Colonic mucosa (tissue), 4 donors: ENCODE data around the gene LIAS. TPM values are rescaled to one million over a fixed set of nuclear protein-coding genes. Genes with fewer than 3 reads are reported as not detected.

ENCODE experiments used
- DNase-seq: peaks from one replicate; pipeline ENCODE4 v3.0.0-alpha.2; 2020
- H3K27ac ChIP-seq: fragments of 200-600 bp; one replicate; pipeline ENCODE4 v1.8.0; 2021
- H3K27me3 ChIP-seq: fragments of 200-600 bp; one replicate; pipeline ENCODE4 v1.8.0; 2021
- H3K36me3 ChIP-seq: fragments of 200-600 bp; one replicate; pipeline ENCODE4 v1.8.0; 2021
- H3K4me1 ChIP-seq: fragments of 200-600 bp; one replicate; pipeline ENCODE4 v1.8.0; 2021; ENCODE audit warnings: mild to moderate bottlenecking
- H3K4me3 ChIP-seq: fragments of 200-600 bp; one replicate; pipeline ENCODE4 v1.8.0; 2021
- H3K9ac ChIP-seq, 2 donors: one replicate each; pipeline ENCODE4 v1.7.0; 2013; ENCODE audit warnings: control low read depth in 2 of 2, low read depth in 2 of 2, low read length in 2 of 2
- H3K9me3 ChIP-seq: fragments of 200-600 bp; one replicate; pipeline ENCODE4 v1.8.0; 2021
- intact Hi-C: fragments of 100-400 bp; cut with DNase I; formaldehyde crosslinking; loops from one replicate; pipeline ENCODE4 v1.14.1; 2022
- total RNA-seq, 2 donors: library from RNA; stranded (reverse); fragmentation: NEBNext Ultra II Directional in 1 of 2; extraction: Animal tissue kit (Norgen Biotek cat#: 25700) in 1 of 2; gene quantifications; one replicate each; pipeline ENCODE4 v1.2.1, GENCODE V29; 2021
- TF ChIP-seq, protein P1 (sequence below): fragments of 200-600 bp; IDR thresholded peaks from one replicate; pipeline ENCODE4 v1.8.0; 2022; ENCODE audit warnings: antibody characterized with exemption, mild to moderate bottlenecking
- donor health status: healthy.
- donor health status: DM: no; HTN: no; CAD: no.
- donor health status: DM: no; HTN: no; CAD: no.

The LIAS gene
- total RNA-seq, 2 donors from 2014 or later: 21.1 to 28.3 TPM

DNA sequence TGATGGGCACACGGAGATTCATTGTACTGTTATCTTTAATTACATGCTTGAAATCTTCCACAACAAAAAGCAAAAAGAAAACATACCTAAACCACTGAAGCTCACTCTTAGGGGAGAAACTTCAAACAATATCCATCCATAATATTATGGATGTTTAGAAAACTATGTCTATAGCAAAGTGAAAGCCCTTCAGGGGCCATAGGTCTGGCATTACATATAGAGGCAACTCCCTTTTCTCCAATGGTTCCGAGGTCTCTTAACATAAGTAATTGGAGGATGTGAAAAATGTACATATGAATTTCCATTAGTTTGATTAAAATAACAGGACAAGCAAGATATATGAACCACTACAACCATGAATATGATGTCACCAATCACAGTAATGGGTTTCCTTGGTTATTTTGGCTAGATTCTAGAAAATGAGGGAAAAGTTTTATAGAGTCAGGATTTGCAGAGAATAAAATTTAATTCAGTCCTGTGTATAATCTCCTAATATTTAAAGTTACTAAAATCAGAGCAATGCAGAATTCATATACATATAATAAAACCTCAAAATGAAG is 57.6 kb downstream of the LIAS start:
- H3K9ac ChIP-seq: no peak overlapping the region
- H3K4me3 ChIP-seq: no peak overlapping the region
- TF ChIP-seq, protein P1, sequence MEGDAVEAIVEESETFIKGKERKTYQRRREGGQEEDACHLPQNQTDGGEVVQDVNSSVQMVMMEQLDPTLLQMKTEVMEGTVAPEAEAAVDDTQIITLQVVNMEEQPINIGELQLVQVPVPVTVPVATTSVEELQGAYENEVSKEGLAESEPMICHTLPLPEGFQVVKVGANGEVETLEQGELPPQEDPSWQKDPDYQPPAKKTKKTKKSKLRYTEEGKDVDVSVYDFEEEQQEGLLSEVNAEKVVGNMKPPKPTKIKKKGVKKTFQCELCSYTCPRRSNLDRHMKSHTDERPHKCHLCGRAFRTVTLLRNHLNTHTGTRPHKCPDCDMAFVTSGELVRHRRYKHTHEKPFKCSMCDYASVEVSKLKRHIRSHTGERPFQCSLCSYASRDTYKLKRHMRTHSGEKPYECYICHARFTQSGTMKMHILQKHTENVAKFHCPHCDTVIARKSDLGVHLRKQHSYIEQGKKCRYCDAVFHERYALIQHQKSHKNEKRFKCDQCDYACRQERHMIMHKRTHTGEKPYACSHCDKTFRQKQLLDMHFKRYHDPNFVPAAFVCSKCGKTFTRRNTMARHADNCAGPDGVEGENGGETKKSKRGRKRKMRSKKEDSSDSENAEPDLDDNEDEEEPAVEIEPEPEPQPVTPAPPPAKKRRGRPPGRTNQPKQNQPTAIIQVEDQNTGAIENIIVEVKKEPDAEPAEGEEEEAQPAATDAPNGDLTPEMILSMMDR: no peak
- H3K27ac ChIP-seq: no peak overlapping the region
- intact Hi-C loops: no loop called here
- peaks cover 4% of the 10 kb centered on the region for H3K36me3 ChIP-seq
- no peaks in the 10 kb centered on the region for H3K9me3 ChIP-seq
- H3K27me3 ChIP-seq: no peaks in the 10 kb centered on the region
- H3K4me1 ChIP-seq: no peaks in the 10 kb centered on the region
- no peak for DNase-seq

DNA sequence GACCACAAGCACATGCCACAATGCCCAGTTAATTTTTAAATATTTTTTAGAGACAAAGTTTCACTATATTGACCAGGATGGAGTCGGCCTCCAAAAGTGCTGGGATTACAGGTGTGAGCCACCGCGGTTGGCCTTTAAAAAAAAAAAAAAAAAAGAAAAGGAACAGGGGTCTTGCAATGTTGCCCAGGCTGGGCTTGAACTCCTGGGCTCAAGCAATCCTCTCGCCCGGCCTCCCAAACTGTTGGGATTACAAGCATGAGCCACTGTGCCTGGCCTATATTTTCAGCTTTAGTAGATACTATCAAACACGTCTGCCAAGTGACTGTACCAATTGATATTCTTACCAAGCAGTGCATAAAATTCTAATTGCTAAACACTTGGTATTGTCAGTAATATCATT is 59.6 kb downstream of the LIAS start:
- no peaks in the 10 kb centered on the region for H3K27me3 ChIP-seq
- H3K4me3 ChIP-seq: no peak overlapping the region
- H3K36me3 ChIP-seq: no peaks in the 10 kb centered on the region
- TF ChIP-seq, protein P1: no peak
- no peak overlapping the region for H3K27ac ChIP-seq
- DNase-seq: no peak
- H3K9me3 ChIP-seq: no peaks in the 10 kb centered on the region
- no peaks in the 10 kb centered on the region for H3K4me1 ChIP-seq
- H3K9ac ChIP-seq: no peak overlapping the region
- intact Hi-C loops: no loop called here

DNA sequence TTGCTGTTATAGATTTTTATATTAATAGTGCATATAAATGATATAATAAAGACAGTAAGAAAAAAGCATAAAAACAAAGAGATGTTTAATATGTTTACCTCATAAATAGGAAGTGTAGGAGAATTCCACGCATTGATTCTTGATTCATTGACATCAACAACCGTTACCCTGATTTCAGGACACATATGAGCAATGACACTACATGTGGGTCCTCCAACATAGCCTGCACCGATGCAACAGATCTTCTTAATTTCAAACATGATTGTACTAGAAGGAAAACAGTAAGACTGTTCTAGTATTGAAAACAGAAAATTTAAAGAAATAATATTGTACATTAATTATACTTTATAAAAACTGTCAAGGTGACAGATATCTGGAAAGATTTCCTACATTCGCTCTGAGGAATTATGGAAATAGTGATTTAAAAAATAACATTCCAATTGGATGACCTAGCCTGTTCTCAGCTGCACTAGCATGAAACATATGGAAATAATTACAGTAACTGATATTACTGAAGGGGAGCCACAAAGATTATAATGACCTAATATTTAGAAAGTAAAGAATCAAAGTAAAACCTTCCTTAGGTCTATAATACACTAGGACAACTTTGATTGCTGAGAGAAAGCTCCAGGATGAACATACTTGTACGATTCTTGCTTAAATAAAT is 62.5 kb downstream of the LIAS start:
- no peak overlapping the region for H3K4me3 ChIP-seq
- H3K36me3 ChIP-seq: no peaks in the 10 kb centered on the region
- TF ChIP-seq, protein P1: no peak
- H3K9ac ChIP-seq: no peak overlapping the region
- no peak overlapping the region for H3K27ac ChIP-seq
- no peaks in the 10 kb centered on the region for H3K27me3 ChIP-seq
- DNase-seq: no peak
- intact Hi-C loops: no loop called here
- H3K9me3 ChIP-seq: no peaks in the 10 kb centered on the region
- H3K4me1 ChIP-seq: no peaks in the 10 kb centered on the region

DNA sequence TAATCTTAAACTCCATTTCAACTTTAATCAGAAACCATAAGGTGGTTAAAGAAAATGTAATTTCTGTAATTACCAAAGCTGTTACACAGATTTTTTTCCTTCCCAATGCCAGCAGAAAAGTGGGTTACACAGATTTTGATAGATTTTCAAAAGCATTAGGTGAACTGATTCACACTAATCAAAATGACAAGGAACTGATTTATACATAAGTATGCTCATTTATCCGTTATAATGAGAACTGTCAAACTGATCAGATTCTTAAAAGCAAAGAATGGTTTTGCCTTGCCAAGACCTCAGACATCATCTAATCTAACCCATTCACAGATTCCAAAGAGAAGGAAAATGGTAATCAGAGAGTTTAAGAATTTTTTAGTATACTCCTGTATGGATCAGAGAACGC is 63.2 kb downstream of the LIAS start:
- intact Hi-C loops: no loop called here
- Histone ChIP-seq H3K36me3 (no peaks in the 10 kb centered on the region), H3K27me3 (no peaks in the 10 kb centered on the region), H3K4me3 (no peak overlapping the region), H3K27ac (no peak overlapping the region), H3K4me1 (no peaks in the 10 kb centered on the region), H3K9me3 (no peaks in the 10 kb centered on the region), H3K9ac (peak overlapping the region in 1 of 2 donors; percentile 31)
- DNase-seq: no peak
- TF ChIP-seq, protein P1: no peak

DNA sequence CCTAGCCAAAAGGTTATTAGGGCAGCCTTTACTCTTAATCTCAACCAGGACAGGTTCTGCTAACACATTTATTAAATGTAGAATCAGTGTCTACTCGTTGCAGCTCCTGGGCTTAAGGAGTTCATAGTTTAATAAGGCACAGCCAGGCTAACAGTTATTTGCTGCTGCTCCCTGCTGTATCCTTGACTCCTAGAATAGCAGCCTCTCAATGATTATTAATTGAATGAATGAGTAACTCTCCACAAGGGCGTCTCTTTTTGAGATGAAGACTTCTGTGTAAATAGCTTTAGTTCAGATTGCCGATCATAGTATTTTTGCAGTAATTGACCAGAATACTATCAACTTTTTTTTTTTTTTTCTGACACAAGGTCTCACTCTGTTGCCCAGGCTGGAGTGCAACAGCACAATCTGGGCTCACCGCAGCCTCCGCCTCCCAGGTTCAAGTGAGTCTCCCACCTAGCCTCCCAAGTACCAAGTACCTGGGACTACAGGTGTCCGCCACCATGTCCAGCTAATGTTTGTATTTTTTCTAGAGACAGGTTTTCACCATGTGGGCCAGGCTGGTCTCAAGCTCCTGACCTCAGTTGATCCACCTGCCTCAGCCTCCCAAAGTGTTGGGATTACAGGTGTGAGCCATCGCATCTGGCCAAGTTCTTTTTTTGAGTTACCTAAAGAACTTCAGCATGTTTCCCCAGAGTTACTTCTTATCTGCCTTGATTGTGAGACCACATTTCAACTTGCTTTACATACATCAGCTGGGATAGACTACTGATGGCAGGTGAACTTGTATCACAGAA is 65.5 kb downstream of the LIAS start:
- TF ChIP-seq, protein P1: no peak
- no peak overlapping the region for H3K4me3 ChIP-seq
- H3K9me3 ChIP-seq: no peaks in the 10 kb centered on the region
- H3K36me3 ChIP-seq: no peaks in the 10 kb centered on the region
- peaks cover 6% of the 10 kb centered on the region for H3K4me1 ChIP-seq
- H3K27me3 ChIP-seq: no peaks in the 10 kb centered on the region
- intact Hi-C loops: no loop called here
- no peak overlapping the region for H3K27ac ChIP-seq
- no peak for DNase-seq
- H3K9ac ChIP-seq: peak overlapping the region in 1 of 2 donors; percentile 61
